HUES6 (cell line): ENCODE data around the gene GALNTL6.

Source experiments
- H3K27ac ChIP-seq: 2 replicates; pipeline ENCODE4 v1.7.0; 2013; ENCODE audit warnings: low read depth, mild to moderate bottlenecking, low read length, inconsistent platforms
- H3K27me3 ChIP-seq: 2 replicates; pipeline ENCODE4 v1.6.1; 2013; ENCODE audit warnings: low read length; ENCODE audit not compliant: control insufficient read depth, insufficient read depth
- H3K36me3 ChIP-seq: 2 replicates; pipeline ENCODE4 v1.6.1; 2013; ENCODE audit warnings: low read length; ENCODE audit not compliant: control insufficient read depth, insufficient read depth
- H3K4me1 ChIP-seq: 2 replicates; pipeline ENCODE4 v1.6.1; 2013; ENCODE audit warnings: low read length; ENCODE audit not compliant: control insufficient read depth, insufficient read depth
- H3K4me3 ChIP-seq: 2 replicates; pipeline ENCODE4 v1.5.1; 2013; ENCODE audit warnings: low read depth, low read length
- H3K9ac ChIP-seq: one replicate; pipeline ENCODE4 v1.6.1; 2013; ENCODE audit warnings: mild to moderate bottlenecking, low read length
- H3K9me3 ChIP-seq: 2 replicates; pipeline ENCODE4 v1.6.1; 2013; ENCODE audit warnings: low read depth, low read length; ENCODE audit not compliant: control insufficient read depth, insufficient read depth

GALNTL6 gene

DNA sequence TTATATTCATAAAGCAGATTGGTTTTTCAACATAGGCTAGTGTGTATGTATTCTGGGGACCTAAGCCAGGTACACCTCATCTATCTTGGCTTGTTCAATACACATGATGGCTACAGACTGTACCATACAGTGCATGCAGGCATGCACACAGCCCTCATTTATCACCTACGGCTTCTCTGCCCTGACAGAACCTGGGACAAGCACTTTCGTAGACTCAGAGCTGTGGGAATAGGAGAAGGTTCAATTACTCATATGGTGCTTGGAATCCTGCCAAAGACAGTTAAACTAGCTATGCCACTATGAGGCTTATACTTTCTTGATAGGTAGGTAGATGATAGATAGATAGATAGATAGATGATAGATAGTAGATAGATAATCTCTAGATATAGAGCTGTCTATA lies 457.2 kb downstream of the GALNTL6 start:
- H3K4me1 ChIP-seq, result no peaks in the 10 kb centered on the region
- no peaks in the 10 kb centered on the region for H3K36me3 ChIP-seq
- H3K27me3 ChIP-seq, result no peaks in the 10 kb centered on the region
- H3K4me3 ChIP-seq, result no peak overlapping the region
- no peak overlapping the region for H3K9ac ChIP-seq
- H3K9me3 ChIP-seq, result no peaks in the 10 kb centered on the region
- H3K27ac ChIP-seq, result no peak overlapping the region

GRCh38 chr4:172287117-172287516 lies 473.9 kb downstream of the GALNTL6 start:
- no peaks in the 10 kb centered on the region for H3K9me3 ChIP-seq
- H3K9ac ChIP-seq, result no peak overlapping the region
- H3K27me3 ChIP-seq, result no peaks in the 10 kb centered on the region
- no peaks in the 10 kb centered on the region for H3K4me1 ChIP-seq
- H3K4me3 ChIP-seq, result no peak overlapping the region
- no peaks in the 10 kb centered on the region for H3K36me3 ChIP-seq
- no peak overlapping the region for H3K27ac ChIP-seq

- Histone ChIP-seq H3K4me3 (no peak overlapping the region), H3K27me3 (no peaks in the 10 kb centered on the region), H3K4me1 (no peaks in the 10 kb centered on the region), H3K27ac (no peak overlapping the region), H3K9ac (no peak overlapping the region), H3K36me3 (no peaks in the 10 kb centered on the region), H3K9me3 (no peaks in the 10 kb centered on the region)
These were observed 492.5 kb downstream of the GALNTL6 start for GRCh38 chr4:172305698-172306097.

GRCh38 chr4:172308078-172308477 lies 494.9 kb downstream of the GALNTL6 start:
- Histone ChIP-seq H3K4me3 (no peak overlapping the region), H3K9ac (no peak overlapping the region), H3K4me1 (no peaks in the 10 kb centered on the region), H3K9me3 (no peaks in the 10 kb centered on the region), H3K27ac (no peak overlapping the region), H3K27me3 (no peaks in the 10 kb centered on the region), H3K36me3 (no peaks in the 10 kb centered on the region)

- Histone ChIP-seq H3K27ac (no peak overlapping the region), H3K27me3 (no peaks in the 10 kb centered on the region), H3K9ac (no peak overlapping the region), H3K4me3 (no peak overlapping the region), H3K4me1 (no peaks in the 10 kb centered on the region), H3K36me3 (no peaks in the 10 kb centered on the region), H3K9me3 (no peaks in the 10 kb centered on the region)
These were observed 498.5 kb downstream of the GALNTL6 start for GRCh38 chr4:172311682-172312081.

DNA sequence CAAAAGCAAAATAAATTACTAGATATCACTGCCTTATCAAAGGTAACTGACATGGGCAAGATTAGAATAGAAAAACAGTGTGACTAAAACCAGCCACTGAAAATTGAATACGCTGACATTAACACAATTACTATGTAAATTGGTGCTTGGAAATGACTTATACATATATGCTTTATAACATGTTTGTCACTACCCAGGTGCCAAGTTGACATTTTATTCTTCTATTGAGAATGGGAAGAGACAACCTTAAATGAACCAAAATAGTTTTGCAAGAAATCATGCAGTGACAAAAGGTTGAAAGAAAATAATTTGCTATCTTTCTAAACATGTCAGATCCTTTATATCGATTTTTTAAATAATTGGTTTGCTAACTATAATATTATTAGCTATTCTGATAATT lies 510.1 kb downstream of the GALNTL6 start:
- Histone ChIP-seq H3K4me1 (no peaks in the 10 kb centered on the region), H3K27me3 (no peaks in the 10 kb centered on the region), H3K27ac (no peak overlapping the region), H3K4me3 (no peak overlapping the region), H3K9ac (no peak overlapping the region), H3K9me3 (no peaks in the 10 kb centered on the region), H3K36me3 (no peaks in the 10 kb centered on the region)

GRCh38 chr4:172344308-172344938 lies 531.2 kb downstream of the GALNTL6 start:
- no peaks in the 10 kb centered on the region for H3K9me3 ChIP-seq
- no peak overlapping the region for H3K27ac ChIP-seq
- H3K4me3 ChIP-seq, result no peak overlapping the region
- H3K27me3 ChIP-seq, result no peaks in the 10 kb centered on the region
- no peak overlapping the region for H3K9ac ChIP-seq
- no peaks in the 10 kb centered on the region for H3K36me3 ChIP-seq
- no peaks in the 10 kb centered on the region for H3K4me1 ChIP-seq

GRCh38 chr4:172348426-172348825 lies 535.2 kb downstream of the GALNTL6 start:
- Histone ChIP-seq H3K36me3 (no peaks in the 10 kb centered on the region), H3K4me1 (no peaks in the 10 kb centered on the region), H3K27me3 (no peaks in the 10 kb centered on the region), H3K27ac (no peak overlapping the region), H3K4me3 (no peak overlapping the region), H3K9me3 (no peaks in the 10 kb centered on the region), H3K9ac (no peak overlapping the region)

DNA sequence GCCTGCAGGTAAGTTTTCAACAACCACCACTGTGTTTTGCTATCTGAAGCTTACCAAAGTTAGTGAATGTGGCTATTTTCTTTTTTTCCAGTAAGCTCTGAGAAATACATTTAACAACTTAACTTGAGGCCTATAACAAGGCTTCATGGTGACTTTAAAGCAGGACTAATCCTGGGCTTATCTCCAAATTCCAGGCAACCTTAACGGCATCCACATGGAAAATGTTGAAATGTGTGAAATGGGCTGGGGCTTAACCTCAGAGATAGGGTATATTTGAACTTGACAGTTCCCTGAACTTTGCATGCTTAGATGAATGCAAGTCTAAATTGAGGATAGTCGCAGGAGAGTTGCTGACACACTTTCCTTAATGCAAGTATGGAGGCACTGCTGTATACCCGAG lies 539.2 kb downstream of the GALNTL6 start:
- H3K36me3 ChIP-seq, result no peaks in the 10 kb centered on the region
- H3K9me3 ChIP-seq, result no peaks in the 10 kb centered on the region
- H3K4me3 ChIP-seq, result no peak overlapping the region
- H3K9ac ChIP-seq, result no peak overlapping the region
- H3K27me3 ChIP-seq, result no peaks in the 10 kb centered on the region
- no peaks in the 10 kb centered on the region for H3K4me1 ChIP-seq
- no peak overlapping the region for H3K27ac ChIP-seq

DNA sequence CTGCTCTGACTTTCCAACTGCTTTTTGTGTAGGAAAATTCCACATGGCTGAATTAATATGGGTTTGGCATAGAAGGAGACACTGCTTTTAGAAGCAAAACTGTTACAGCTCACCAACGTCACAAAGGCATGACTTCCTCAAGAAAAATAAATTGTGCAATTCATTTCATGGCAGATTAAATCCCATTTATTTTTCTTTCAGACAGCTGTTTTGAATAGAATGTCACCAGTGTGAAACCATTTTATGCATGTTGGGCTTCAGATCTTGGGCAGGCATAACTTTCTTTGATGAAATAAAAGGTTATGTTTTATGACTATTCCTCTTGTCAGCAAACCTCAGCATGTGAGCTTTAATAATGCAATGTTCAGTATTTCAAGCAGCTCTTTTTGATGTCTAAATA lies 542.8 kb downstream of the GALNTL6 start:
- no peaks in the 10 kb centered on the region for H3K9me3 ChIP-seq
- H3K36me3 ChIP-seq, result no peaks in the 10 kb centered on the region
- H3K27me3 ChIP-seq, result no peaks in the 10 kb centered on the region
- no peak overlapping the region for H3K9ac ChIP-seq
- H3K4me1 ChIP-seq, result no peaks in the 10 kb centered on the region
- H3K27ac ChIP-seq, result no peak overlapping the region
- no peak overlapping the region for H3K4me3 ChIP-seq

- Histone ChIP-seq H3K27ac (no peak overlapping the region), H3K27me3 (no peaks in the 10 kb centered on the region), H3K9ac (no peak overlapping the region), H3K4me1 (no peaks in the 10 kb centered on the region), H3K9me3 (no peaks in the 10 kb centered on the region), H3K36me3 (no peaks in the 10 kb centered on the region), H3K4me3 (no peak overlapping the region)
These were observed 543.9 kb downstream of the GALNTL6 start for GRCh38 chr4:172357006-172357540.
